GM23338 (cell line): Measurements from ENCODE around the gene PCDHA12. TPM values are rescaled to one million over a fixed set of nuclear protein-coding genes. Genes with fewer than 3 reads are reported as not detected.
"Not testable (repeated sequence)": the region's sequence is repeated elsewhere in the genome, so short reads cannot be mapped to it uniquely, and the experiment has no call there.

Source experiments
- ATAC-seq: fragments of 200-7000 bp; cut with Tn5 transposase; 3 replicates; pipeline ENCODE4 v1.9.1; 2020
- DNase-seq: peaks from one replicate; pipeline ENCODE4 v3.0.0-alpha.2; 2015; ENCODE audit warnings: low spot score
- H2AFZ ChIP-seq: fragments of 200-600 bp; sonication (generic); 2 replicates; pipeline ENCODE4 v1.8.0; 2016; ENCODE audit warnings: antibody characterized with exemption, mild to moderate bottlenecking, moderate library complexity
- H3F3A ChIP-seq: fragments of 200-600 bp; sonication (generic); replicated peaks from 2 replicates; pipeline ENCODE4 v1.8.0; 2017; ENCODE audit warnings: antibody characterized with exemption, mixed run types, low read depth
- H3K27ac ChIP-seq: fragments of 200-600 bp; sonication (generic); 2 replicates; pipeline ENCODE4 v1.6.1; 2016; ENCODE audit warnings: low read depth
- H3K27me3 ChIP-seq: fragments of 200-600 bp; sonication (generic); 2 replicates; pipeline ENCODE4 v1.8.0; 2016; ENCODE audit warnings: mild to moderate bottlenecking, mixed run types, moderate library complexity; ENCODE audit not compliant: insufficient read depth
- H3K36me3 ChIP-seq: fragments of 200-600 bp; sonication (generic); 2 replicates; pipeline ENCODE4 v1.8.0; 2016; ENCODE audit warnings: mild to moderate bottlenecking; ENCODE audit not compliant: insufficient read depth
- H3K4me1 ChIP-seq: fragments of 200-600 bp; sonication (generic); 2 replicates; pipeline ENCODE4 v1.8.0; 2016; ENCODE audit warnings: mild to moderate bottlenecking, moderate library complexity; ENCODE audit not compliant: insufficient read depth
- H3K4me2 ChIP-seq: fragments of 200-600 bp; sonication (generic); 2 replicates; pipeline ENCODE4 v1.7.1; 2017; ENCODE audit warnings: mixed run types
- H3K4me3 ChIP-seq: fragments of 200-600 bp; sonication (generic); 2 replicates; pipeline ENCODE4 v1.6.1; 2016; ENCODE audit warnings: mixed run types
- H3K79me2 ChIP-seq: fragments of 200-600 bp; sonication (generic); replicated peaks from 2 replicates; pipeline ENCODE4 v1.8.0; 2017; ENCODE audit warnings: mild to moderate bottlenecking; ENCODE audit not compliant: insufficient read depth
- H3K9me2 ChIP-seq: fragments of 200-600 bp; sonication (generic); 2 replicates; pipeline ENCODE4 v1.8.0; 2017; ENCODE audit not compliant: insufficient read depth
- H4K20me1 ChIP-seq: fragments of 200-600 bp; sonication (generic); replicated peaks from 2 replicates; pipeline ENCODE4 v1.8.0; 2017; ENCODE audit warnings: mild to moderate bottlenecking; ENCODE audit not compliant: insufficient read depth
- H3K27ac Mint-ChIP-seq: 2 replicates; pipeline ENCODE4 v1.8.0; 2020; ENCODE audit warnings: inconsistent platforms, mild to moderate bottlenecking, moderate library complexity, mixed read lengths
- H3K27me3 Mint-ChIP-seq: 3 replicates; pipeline ENCODE4 v1.8.0; 2022; ENCODE audit warnings: low read depth, mild to moderate bottlenecking, moderate library complexity, mixed read lengths, inconsistent platforms; ENCODE audit not compliant: insufficient read depth, poor library complexity
- H3K36me3 Mint-ChIP-seq: 3 replicates; pipeline ENCODE4 v1.8.0; 2021; ENCODE audit warnings: low read depth, mild to moderate bottlenecking, inconsistent platforms, moderate library complexity, mixed read lengths
- H3K4me1 Mint-ChIP-seq: 3 replicates; pipeline ENCODE4 v1.8.0; 2020; ENCODE audit warnings: mild to moderate bottlenecking, inconsistent platforms, mixed read lengths
- H3K4me3 Mint-ChIP-seq: 3 replicates; pipeline ENCODE4 v1.8.0; 2021; ENCODE audit warnings: moderate library complexity, mild to moderate bottlenecking, inconsistent platforms, mixed read lengths
- H3K9me3 Mint-ChIP-seq: 3 replicates; pipeline ENCODE4 v1.8.0; 2020; ENCODE audit warnings: moderate library complexity, mild to moderate bottlenecking, inconsistent platforms, mixed read lengths
- CTCF ChIP-seq, 2 experiments: fragments of 200-600 bp in 1 of 2; sonication (generic) in 1 of 2; conservative IDR thresholded peaks; 2 replicates each; pipeline versions ENCODE4 v1.5.1 to v1.6.1; 2016 to 2017; ENCODE audit warnings: antibody characterized with exemption in 2 of 2, low read depth in 2 of 2, mild to moderate bottlenecking in 2 of 2, moderate library complexity in 1 of 2
- ZNF462 ChIP-seq: fragments of 250-450 bp; sonication (Bioruptor Pico); IDR thresholded peaks from 2 replicates; pipeline ENCODE4 v1.5.0; 2020; ENCODE audit warnings: mild to moderate bottlenecking, moderate library complexity
- polyA plus RNA-seq: library from polyadenylated mRNA; unstranded; fragments of >200 nt; fragmentation: Nextera tagmentation; extraction: Ambion mirVana; gene quantifications from 2 replicates; pipeline ENCODE4 v1.2.1, GENCODE V29; 2016
- total RNA-seq: library from RNA; depleted of rRNA; stranded (reverse); fragments of >200 nt; shearing (Covaris generic); gene quantifications from 2 replicates; pipeline ENCODE4 v1.2.3, GENCODE V29; 2014

The PCDHA12 gene
- total and polyA plus RNA-seq, 2 experiments from 2014 or later, result 5.1 to 17.7 TPM

- H3K4me3 ChIP-seq, result peak overlapping the region; percentile 37; the same call in 1 of the 2 replicates
- Mint-ChIP-seq H3K9me3 (peaks cover 5% of the 10 kb centered on the region; the same call in 2 of the 3 replicates), H3K4me1 (no peaks in the 10 kb centered on the region; the same call in 2 of the 3 replicates), H3K27ac (no peak overlapping the region), H3K36me3 (peaks cover 18% of the 10 kb centered on the region), H3K4me3 (peak overlapping the region; percentile 68; the same call in 2 of the 3 replicates), H3K27me3 (peaks cover 2% of the 10 kb centered on the region)
- no peaks in the 10 kb centered on the region for H3K4me1 ChIP-seq
- H3K36me3 ChIP-seq, result no peaks in the 10 kb centered on the region
- H2AFZ ChIP-seq, result no peak overlapping the region
- TF ChIP-seq CTCF (conservative IDR thresholded peaks at IDR 0.05; ENCODE audit: low read depth in 2 of 2), result peak; percentile 38 to 45
- TF ChIP-seq ZNF462, result no peak
- ATAC-seq (peak; percentile 48; the same call in 2 of the 3 replicates), DNase-seq (peak; percentile 57)
- H3K27me3 ChIP-seq, result no peaks in the 10 kb centered on the region
- no peaks in the 10 kb centered on the region for H4K20me1 ChIP-seq
- H3F3A ChIP-seq, result no peaks in the 10 kb centered on the region
- H3K9me2 ChIP-seq, result no peaks in the 10 kb centered on the region
- H3K79me2 ChIP-seq, result no peaks in the 10 kb centered on the region
- H3K27ac ChIP-seq, result no peak overlapping the region
- no peak overlapping the region for H3K4me2 ChIP-seq
Observed at GRCh38 chr5:140828362-140828737, 46.8 kb upstream of the PCDHA12 start.

GRCh38 chr5:140829511-140830501 is 45.3 kb upstream of the PCDHA12 start:
- not testable (repeated sequence) for H3K4me1 ChIP-seq, H3F3A ChIP-seq, H3K9me2 ChIP-seq, H3K4me3 ChIP-seq, H3K27me3 ChIP-seq, DNase-seq, H3K27ac Mint-ChIP-seq, H3K79me2 ChIP-seq, H3K27me3 Mint-ChIP-seq, H3K4me1 Mint-ChIP-seq, H4K20me1 ChIP-seq, H3K27ac ChIP-seq, H3K36me3 ChIP-seq, ATAC-seq, H2AFZ ChIP-seq, H3K4me3 Mint-ChIP-seq, H3K4me2 ChIP-seq
- Mint-ChIP-seq H3K36me3 (peaks cover 20% of the 10 kb centered on the region; the same call in 2 of the 3 replicates), H3K9me3 (peaks cover 12% of the 10 kb centered on the region)
